Smooth muscle cell of the brain vasculature (primary cell): ENCODE data around the gene CCDC12.

ENCODE experiments used
- DNase-seq: peaks from one replicate; pipeline ENCODE4 v3.0.0-alpha.2; 2012; ENCODE audit warnings: low read depth, low spot score

CCDC12 gene

DNA sequence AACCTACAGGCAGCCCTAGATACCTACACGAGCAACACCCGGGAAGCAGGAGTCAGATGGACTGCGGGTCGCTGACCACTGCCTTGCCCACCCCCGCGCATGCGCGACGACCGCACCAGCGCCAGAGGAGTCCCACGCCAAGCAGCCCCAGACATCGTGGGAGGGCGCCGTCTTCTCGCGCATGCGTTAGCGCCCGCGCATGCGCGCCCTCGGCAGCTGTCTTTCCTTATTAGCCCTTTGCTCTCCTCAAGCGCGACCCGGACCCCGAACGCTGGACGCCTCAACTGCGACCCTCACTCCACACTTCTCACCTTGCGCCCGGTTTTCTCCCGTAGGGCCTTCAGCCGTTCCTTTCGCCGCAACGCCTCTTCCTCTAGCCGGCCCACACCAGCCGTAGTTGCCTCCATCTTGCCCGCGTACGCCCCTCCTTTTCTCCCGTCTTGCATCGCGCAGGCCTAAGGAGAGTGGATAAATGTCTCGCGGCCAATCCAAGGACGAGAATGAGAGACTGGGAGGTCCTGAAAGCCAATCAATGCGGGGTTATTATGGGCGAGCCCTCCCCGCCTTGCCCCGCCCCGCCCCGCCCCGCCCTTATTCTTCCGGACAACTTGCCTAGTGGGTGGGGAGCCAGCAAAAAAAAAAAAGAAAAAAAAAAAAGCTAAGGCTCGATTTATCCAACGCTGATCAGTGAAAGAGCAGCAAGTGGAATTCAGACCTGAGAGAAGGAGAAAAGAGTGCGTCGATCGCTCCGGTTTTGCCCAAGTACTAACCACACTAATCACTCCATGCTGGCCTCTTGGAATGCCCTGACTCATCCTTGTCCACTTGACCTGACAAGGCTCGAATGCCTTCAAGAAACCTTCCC, at the start of gene CCDC12:
CCDC12 (minus strand) TSS at position 420 of the 865 bp plus-strand sequence; CDS start at position 407, 13 bp downstream.
- DNase-seq, result peak; percentile 95

DNA sequence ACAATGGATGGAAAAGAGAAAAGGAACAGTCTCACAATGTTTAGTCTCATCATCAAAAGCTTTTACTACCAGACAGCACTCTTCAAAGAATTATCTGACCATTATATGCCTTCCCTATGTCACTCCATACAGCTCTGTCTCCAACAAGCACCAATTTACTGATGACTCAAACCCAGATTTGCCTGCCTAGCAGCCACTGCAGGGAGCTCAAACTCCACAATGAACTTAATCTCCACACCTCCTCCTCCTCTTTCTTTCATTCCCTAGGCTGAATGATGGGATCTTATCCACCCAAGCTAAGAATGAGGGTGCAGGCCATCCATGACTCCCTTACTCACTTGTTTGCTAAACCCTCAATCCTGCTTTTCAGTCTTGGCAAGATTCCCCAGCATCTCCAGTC, 48.4 kb upstream of the CCDC12 start:
- no peak for DNase-seq

DNA sequence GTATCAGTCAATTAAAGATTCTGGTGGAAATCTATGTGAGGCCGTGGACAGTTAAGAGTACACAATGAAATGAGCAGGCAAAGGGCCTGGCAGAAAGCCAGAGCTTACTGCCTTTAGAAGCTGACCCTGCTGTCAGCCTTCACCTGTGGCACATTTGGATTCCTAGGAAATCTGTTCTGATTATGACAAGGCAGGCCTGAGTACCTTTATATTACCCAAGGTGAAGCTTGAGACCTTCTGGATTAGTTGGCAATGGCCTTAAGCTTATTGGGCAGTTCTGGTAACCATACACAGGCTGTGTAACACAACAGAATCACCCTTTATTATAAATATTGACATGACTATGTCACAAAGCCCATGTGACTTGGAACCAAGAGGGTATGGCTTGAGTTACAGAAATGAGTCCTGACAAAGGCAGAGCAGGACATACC, 46.1 kb upstream of the CCDC12 start:
- DNase-seq, result no peak

DNA sequence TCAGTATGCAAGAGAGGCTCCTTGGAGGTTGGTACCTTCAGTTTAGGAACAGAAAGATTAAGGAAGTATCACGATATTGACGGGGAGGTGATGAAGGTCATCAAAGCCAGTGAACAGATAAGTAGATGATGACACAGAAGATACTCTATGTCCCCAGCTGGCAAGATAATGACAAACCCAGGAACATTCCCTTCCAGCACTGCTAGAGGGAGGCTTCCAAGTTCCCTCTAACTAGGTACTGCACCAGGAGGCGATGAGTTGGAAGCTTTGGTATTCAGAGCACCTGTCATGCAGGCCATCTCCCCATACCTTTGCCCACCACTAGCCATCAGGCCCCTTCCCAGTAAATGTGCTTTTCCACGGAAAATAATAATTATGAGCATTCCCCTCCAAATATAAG, 43.8 kb upstream of the CCDC12 start:
- DNase-seq, result no peak

DNA sequence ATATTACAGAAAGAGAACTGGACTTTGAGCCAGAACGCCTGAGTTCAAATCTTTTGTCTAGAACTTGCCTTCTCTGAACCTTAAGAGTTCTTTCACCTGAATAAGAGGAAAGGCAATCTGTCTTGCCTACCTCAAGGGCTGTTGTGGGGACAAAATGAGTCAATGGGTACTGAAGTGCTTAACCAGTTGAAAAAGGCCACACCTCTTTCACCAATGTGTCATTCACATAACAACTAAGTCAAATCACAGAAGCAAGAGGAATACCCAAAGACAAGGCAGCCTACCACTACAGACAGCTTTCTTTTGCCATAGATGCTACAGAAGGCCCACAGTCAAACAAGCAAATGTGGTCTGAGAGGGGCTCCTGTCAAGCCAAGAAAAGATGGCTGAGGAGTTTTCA, 42.7 kb upstream of the CCDC12 start:
- DNase-seq, result no peak

DNA sequence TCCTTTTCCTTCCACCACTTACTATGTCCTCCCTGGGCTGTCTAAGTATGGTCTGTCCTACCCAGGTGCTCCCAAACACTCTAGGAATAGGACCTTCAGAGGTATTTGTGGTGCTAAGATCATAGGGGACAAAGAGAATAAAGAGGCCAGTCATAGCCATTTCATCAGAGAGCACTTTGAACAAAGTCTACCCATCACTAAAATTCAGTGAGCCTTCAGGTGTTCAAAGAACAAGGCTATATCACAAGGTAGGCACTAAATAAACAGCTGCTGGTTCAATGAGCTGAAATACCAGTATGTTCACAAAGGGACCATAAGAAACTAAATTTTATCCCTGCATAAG, 41.7 kb upstream of the CCDC12 start:
- DNase-seq, result no peak

DNA sequence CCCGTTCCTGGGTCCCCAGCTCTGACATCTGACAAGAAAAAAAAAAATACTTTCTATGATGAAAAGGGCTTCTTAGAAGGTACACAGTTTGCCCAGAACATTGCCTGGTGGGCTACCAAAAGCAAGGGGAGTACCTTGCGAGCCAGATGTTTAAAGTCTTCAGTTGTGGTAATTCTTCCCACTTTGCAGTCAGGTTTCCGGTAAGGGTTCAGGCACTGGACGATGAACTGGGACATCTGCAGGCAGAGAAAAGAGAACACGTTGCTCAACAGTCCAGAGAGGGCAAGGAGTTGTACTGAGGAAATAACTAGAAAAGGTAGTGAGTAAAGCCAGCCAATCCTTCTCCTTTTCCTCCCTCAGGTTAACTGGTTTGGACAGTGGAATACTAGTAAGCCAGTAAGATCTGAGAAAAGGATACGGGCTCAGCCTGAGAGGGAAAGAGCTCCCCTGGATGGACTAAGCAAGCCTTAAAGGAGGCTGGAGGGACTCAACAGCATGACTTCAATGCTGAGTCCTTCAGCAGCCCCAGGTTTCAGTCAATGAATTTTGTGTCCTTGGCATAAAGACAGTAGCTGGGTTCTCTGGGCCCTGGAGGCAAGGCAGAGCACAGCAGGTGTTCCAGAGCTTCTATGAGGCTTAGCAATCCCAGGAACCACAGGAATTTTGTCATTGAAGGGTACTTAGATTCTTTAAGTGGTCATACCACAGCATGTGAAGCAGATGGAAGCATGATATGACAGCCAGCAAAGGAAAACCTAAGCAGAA, 41.1 kb upstream of the CCDC12 start:
- DNase-seq, result no peak

DNA sequence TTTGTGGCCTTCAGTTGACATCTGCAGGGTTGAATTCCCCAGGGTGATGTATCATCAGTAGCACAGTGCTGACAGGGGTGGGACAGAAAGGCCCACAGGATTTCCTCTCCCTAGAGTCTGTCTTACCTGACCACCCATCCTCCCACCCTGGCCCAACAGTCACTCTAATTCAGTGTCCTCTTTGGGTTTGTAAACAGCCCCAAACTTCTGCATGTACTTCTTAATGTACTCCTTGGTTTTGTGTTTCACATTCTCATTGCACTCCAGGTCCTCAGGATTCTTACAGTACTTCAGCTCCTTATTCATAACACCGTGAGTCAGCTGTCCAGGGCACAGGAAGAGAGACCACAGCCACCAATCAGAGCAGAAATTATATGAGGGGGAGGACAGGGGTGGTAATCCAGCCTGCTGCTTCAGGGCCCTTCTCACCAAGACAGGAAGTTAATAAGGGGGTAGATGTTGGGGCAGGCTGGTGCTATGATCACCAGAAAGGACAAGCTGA, 40.4 kb upstream of the CCDC12 start:
- DNase-seq, result no peak

DNA sequence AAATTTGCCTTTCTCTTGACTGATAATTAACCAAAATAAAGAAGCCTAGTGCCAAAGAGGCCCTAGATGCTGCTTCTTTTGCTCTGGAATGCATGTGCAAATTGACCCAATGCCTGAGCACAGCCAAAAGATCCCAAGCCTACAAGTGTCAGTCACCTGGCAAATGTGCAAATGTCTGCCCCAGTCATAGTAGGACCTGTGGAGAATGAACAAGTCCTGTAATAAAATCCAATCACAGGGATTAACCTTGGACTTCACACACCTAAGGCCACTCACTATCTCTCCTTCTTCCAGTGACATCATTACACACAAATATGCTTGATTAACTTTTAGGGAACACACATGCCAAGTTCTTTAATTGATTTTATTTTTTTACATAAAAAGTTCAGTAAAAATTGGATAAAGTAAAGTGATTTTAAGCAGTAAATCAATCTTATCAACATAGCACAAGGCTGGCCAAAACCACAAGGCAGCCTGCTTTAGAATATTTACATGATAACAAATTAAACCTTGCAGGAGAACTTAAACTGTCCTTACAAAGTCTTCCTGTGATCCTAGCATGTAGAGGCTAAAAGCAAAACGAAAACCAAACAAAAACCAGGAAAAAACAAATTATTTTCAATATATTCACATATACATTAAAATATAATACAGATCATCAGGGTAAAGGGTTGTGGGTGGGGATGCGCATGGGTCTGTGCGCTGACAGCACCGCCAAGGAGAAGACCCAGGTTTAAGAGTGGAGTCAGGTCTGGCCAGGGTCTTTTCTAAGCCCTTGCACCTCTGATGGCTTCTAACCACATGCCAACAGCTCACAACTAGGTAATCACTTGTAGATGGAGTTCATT, 39.8 kb upstream of the CCDC12 start:
- DNase-seq, result no peak

DNA sequence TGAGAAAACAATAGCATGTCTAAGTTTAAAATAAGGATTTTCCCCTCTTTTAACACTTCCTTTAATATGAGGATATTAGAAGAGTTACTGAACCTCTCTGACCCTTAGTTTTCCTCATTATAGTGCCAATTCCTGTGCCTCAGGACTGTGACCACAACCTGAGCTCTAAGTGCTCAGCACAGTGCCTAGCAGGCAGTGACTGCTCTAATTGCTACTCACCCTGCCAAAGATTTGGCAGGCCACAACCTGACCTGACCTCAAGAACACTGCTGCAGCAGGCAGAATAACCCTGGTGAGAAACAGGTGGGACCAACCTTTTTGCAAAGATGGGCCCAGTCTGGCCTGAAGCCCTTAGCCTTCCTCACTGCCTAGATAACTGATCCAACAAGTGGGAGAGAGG, 38.6 kb upstream of the CCDC12 start:
- DNase-seq, result no peak

DNA sequence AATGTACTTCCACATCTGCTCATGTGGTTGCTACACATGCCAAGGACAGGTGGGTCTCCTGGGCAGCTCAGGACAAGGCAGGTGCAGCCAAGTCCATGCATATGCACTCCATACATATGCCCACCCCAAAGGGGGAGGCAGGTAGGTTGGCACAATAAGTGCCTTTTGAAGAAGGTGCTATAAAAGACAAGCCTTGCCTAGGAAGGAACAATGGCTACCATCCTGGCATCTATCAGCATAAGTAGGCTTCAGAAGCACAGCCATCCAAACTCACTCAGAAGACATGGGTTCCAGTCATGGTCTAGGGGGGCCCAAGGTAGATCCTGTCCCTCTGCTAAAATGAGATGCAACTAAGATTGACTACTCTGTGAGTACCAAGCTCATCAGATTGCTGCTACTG, 37.5 kb upstream of the CCDC12 start:
- DNase-seq, result no peak

DNA sequence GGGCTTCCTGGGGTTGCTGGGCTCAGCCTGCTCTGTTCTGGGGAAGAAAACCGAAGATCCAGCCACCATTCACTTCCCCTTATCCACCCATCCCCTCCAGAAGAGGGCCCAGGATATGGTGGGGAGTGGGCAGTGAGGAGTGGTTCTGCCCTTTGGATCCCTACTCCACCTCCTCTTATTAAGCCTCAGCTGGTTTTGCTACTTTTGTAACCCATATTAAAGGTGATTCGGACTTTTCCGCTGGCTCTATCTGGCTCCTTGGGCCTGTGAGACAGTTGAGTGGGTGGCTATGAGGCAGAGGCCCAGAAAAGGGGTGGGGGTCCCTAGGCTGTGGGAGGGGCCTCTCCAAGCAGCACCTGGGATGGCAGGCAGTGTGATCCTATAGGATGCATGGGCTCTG, 36.7 kb upstream of the CCDC12 start:
- no peak for DNase-seq

DNA sequence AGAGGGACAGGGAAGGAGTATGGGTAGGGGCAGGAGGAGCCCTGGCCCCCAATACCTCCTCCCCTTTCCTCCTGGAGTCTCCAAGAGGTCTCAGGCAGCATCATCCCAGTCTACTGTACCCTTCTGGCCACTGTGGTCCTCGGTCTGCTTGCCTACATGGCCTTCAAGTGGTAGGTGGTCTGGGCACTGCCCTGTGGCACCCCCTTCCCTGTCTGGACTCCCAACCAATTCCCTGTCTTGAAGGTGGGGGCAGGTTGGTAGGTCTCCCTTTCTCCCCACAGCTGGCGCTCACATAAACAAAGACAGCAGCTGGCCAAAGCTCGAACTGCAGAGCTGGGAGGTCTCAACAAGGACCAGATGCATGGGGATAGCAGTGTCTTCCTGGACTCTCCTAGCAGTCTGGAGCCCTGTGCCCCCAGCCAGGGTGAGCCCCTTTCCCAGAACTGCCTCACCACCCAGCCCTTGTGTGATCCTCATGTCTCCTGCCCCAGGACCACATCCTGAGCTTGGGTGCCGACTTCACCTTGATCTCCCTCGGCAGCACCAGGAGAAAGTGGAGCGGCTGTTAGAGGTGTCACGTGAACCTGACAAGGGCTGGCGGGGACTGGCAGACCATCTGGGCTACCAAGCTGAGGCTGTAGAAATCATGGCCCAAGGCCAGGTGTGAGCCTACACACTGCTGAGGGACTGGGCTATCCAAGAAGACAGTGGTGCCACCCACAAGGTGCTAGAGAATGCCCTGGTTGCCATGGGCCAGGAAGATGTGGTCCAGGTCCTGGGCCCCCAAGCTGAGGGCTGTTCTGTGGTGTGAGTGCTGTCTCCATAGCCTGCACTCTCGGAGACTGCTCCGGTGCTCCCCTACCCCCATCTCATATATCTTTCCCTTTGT, 36.0 kb upstream of the CCDC12 start:
- DNase-seq, result no peak

DNA sequence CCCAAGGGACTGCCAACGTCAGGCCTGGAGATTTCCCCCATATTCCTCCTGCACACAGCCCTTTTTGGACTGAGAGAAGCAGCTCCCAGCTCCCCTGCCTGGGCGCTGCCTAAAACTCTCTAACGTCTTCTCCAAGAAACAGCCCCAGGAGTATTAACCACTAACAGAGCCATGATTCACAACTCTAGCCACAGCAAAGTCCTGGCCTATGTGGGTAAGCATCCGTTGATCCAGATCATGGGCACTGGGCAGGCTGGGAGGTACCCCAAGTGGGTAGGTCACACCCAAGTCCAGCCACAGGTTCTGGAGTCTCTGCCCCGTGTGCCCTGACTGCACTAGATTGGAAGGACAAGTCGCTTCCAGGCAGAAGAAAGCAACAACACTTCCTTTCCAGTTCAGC, 34.8 kb upstream of the CCDC12 start:
- no peak for DNase-seq

DNA sequence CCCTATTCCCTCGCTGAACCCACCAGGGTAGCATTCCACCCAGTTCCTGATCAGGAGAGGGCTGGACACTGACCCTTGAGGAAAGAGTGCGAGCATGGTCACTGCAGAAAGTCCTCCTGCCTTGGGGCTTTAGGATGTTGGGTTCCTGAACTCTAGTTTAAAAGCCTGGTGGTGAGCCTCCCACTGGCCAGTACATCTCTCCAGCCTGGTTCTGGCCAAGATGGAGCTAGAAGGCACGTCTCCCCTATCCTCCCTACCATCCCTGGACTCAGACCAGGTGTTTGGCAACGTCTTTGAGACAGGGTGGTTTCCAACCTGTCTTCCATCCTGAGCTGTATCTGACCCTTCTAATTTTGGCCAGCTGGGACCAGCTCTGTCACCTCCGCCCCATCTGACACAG, 34.4 kb upstream of the CCDC12 start:
- DNase-seq, result no peak

DNA sequence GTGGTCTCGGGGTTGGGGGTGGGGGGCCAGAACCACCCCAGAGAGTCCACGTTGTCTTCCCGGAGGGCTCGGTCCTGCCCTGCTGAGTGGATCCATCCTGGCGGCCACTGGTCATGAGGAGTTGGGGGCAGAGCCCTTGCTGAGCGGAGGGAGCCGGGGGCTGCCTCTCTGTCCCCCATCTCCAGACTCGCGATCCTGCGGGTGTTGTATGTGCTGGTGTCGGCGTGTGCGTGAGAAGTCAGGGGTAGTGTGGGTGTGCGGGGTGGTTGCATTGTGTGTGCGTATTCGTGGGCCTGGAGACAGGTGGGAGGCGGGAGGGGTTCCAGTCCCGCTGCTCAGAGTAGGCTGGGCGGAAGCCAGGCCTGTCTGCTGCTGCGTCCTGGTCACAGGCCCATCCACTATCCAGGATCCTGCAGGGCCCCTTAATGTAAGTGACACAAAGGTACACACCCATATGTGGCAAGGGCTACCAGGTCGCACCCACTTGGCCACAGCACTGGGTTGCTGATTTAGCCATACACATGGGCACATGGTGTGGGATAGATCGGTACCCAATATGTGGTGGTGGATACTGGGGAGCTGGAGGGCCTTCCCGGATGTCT, 33.7 kb upstream of the CCDC12 start:
- no peak for DNase-seq

DNA sequence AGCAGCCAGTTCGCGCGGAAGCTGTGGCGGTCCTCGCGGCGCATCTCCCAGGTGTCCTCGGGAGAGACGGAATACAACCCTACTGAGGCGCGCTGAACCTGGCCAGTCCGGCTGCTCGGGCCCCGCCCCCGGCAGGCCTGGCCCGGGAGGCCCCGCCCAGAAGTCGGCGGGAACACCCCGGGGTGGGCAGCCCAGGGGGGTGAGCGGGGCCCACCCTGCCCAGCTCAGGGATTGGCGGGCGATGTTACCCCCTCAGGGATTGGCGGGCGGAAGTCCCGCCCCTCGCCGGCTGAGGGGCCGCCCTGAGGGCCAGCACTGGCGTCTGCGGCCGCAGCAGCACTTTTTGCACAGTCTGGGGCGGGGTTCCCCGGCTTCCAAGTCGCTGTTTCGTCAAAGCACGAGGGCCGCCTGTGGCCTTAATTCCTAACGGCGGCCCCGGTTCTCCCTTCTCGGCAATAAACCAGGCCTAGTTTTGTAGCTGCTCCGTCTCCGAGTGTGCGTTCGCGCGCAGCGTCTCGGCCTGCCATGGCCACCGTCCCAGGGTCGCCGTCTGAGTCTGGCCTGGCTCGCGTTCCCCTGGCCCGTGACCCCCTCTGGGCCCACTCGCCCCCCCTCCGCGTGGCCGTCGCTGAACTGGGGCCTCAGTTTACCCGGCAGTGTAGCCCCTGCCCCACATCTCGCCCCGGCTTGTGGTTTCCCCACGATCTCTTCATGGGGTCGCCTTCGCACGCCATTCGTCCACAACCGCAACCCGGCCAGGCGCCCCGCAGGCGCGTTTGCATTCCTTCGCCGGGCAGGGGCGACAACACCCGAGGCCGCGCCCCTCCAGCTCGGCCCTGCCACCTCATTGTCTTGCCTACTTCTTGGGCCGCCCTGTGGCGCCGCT, 32.9 kb upstream of the CCDC12 start:
- peak; percentile 66 for DNase-seq

DNA sequence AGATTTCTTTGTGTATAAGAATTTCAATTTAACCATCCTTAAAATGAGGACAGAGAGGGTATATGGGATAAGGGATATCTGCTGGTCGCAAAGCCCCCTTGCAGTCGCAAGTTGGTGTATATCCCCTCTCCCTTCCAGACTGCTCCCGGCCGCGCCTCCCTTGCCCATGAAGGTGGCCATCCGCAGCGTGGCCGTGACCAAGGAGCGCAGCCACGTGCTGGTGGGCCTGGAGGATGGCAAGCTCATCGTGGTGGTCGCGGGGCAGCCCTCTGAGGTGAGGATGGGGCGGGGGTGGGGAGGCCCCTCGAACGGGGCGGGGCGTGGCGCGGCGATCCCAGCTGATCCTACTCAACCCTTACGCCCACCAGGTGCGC, 32.3 kb upstream of the CCDC12 start:
- no peak for DNase-seq

DNA sequence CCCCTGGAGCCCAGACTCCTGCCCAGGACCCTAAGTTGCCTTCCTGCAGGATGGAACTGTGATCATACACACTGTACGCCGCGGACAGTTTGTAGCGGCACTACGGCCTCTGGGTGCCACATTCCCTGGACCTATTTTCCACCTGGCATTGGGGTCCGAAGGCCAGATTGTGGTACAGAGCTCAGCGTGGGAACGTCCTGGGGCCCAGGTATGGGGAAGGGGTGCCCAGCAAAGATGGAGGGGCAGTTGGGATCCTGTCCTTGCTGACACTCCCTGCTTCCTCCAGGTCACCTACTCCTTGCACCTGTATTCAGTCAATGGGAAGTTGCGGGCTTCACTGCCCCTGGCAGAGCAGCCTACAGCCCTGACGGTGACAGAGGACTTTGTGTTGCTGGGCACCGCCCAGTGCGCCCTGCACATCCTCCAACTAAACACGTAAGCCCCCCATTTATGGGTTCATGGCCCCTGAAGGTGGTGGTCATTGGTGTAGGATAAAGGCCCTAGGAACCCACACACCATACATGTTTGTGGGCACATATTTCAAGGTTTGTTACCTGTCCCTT, 31.8 kb upstream of the CCDC12 start:
- DNase-seq, result no peak
